ENCODE measurements around the gene PNPLA3. TPM values are rescaled to one million over a fixed set of nuclear protein-coding genes. Genes with fewer than 3 reads are reported as not detected.

PNPLA3 gene
- total RNA-seq, 1 donor from 2014 or later, result 1.2 TPM

- no peak for DNase-seq (ENCODE audit: extremely low spot score, unreplicated experiment)
- Mint-ChIP-seq H3K4me1 (ENCODE audit: unreplicated experiment) (no peaks in the 10 kb centered on the region), H3K4me3 (ENCODE audit: unreplicated experiment) (no peak overlapping the region), H3K27ac (ENCODE audit: unreplicated experiment) (no peak overlapping the region), H3K27me3 (ENCODE audit: unreplicated experiment) (peaks cover 26% of the 10 kb centered on the region), H3K9me3 (ENCODE audit: unreplicated experiment) (no peaks in the 10 kb centered on the region), H3K36me3 (ENCODE audit: unreplicated experiment) (no peaks in the 10 kb centered on the region)
- no peak for TF ChIP-seq CTCF (IDR thresholded peaks at IDR 0.05)
These were observed 37.4 kb upstream of the PNPLA3 start for GRCh38 chr22:43886231-43886630.

GRCh38 chr22:43887391-43887790 is 36.2 kb upstream of the PNPLA3 start:
- Mint-ChIP-seq H3K27me3 (ENCODE audit: unreplicated experiment) (peaks cover 34% of the 10 kb centered on the region), H3K4me3 (ENCODE audit: unreplicated experiment) (no peak overlapping the region), H3K27ac (ENCODE audit: unreplicated experiment) (no peak overlapping the region), H3K9me3 (ENCODE audit: unreplicated experiment) (no peaks in the 10 kb centered on the region), H3K36me3 (ENCODE audit: unreplicated experiment) (no peaks in the 10 kb centered on the region), H3K4me1 (ENCODE audit: unreplicated experiment) (no peaks in the 10 kb centered on the region)
- no peak for DNase-seq (ENCODE audit: extremely low spot score, unreplicated experiment)
- TF ChIP-seq CTCF (IDR thresholded peaks at IDR 0.05), result no peak

GRCh38 chr22:43888740-43889139 is 34.9 kb upstream of the PNPLA3 start:
- Mint-ChIP-seq H3K4me1 (ENCODE audit: unreplicated experiment) (no peaks in the 10 kb centered on the region), H3K27ac (ENCODE audit: unreplicated experiment) (no peak overlapping the region), H3K36me3 (ENCODE audit: unreplicated experiment) (no peaks in the 10 kb centered on the region), H3K27me3 (ENCODE audit: unreplicated experiment) (peaks cover 44% of the 10 kb centered on the region), H3K9me3 (ENCODE audit: unreplicated experiment) (no peaks in the 10 kb centered on the region), H3K4me3 (ENCODE audit: unreplicated experiment) (no peak overlapping the region)
- no peak for DNase-seq (ENCODE audit: extremely low spot score, unreplicated experiment)
- TF ChIP-seq CTCF (IDR thresholded peaks at IDR 0.05), result no peak

GRCh38 chr22:43889201-43889859 is 34.3 kb upstream of the PNPLA3 start:
- H3K27me3 Mint-ChIP-seq (ENCODE audit: unreplicated experiment), result peaks cover 47% of the 10 kb centered on the region
- no peaks in the 10 kb centered on the region for H3K4me1 Mint-ChIP-seq (ENCODE audit: unreplicated experiment)
- H3K27ac Mint-ChIP-seq (ENCODE audit: unreplicated experiment), result no peak overlapping the region
- no peaks in the 10 kb centered on the region for H3K36me3 Mint-ChIP-seq (ENCODE audit: unreplicated experiment)
- H3K9me3 Mint-ChIP-seq (ENCODE audit: unreplicated experiment), result no peaks in the 10 kb centered on the region
- no peak for TF ChIP-seq CTCF (IDR thresholded peaks at IDR 0.05)
- no peak overlapping the region for H3K4me3 Mint-ChIP-seq (ENCODE audit: unreplicated experiment)
- no peak for DNase-seq (ENCODE audit: extremely low spot score, unreplicated experiment)

- no peak for TF ChIP-seq CTCF (IDR thresholded peaks at IDR 0.05)
- Mint-ChIP-seq H3K27me3 (ENCODE audit: unreplicated experiment) (peaks cover 47% of the 10 kb centered on the region), H3K27ac (ENCODE audit: unreplicated experiment) (no peak overlapping the region), H3K4me3 (ENCODE audit: unreplicated experiment) (no peak overlapping the region), H3K4me1 (ENCODE audit: unreplicated experiment) (no peaks in the 10 kb centered on the region), H3K36me3 (ENCODE audit: unreplicated experiment) (no peaks in the 10 kb centered on the region), H3K9me3 (ENCODE audit: unreplicated experiment) (no peaks in the 10 kb centered on the region)
- DNase-seq (ENCODE audit: extremely low spot score, unreplicated experiment), result no peak
These were observed 33.7 kb upstream of the PNPLA3 start for GRCh38 chr22:43889860-43890253.

Data from osteocyte (in vitro differentiated cells).